Type B pancreatic cell (in vitro differentiated cells): ENCODE results near the gene GPRIN2. TPM values are rescaled to one million over a fixed set of nuclear protein-coding genes. Genes with fewer than 3 reads are reported as not detected.

Experiments used
- DNase-seq: peaks from one replicate; pipeline ENCODE4 v3.0.0; 2021; ENCODE audit warnings: mixed read lengths; ENCODE audit not compliant: unreplicated experiment; ENCODE audit errors: extremely low spot score
- H3K27ac Mint-ChIP-seq: 2 replicates; pipeline ENCODE4 v1.8.0; 2021; ENCODE audit warnings: mild to moderate bottlenecking, mixed read lengths
- H3K27me3 Mint-ChIP-seq: 2 replicates; pipeline ENCODE4 v1.8.0; 2021; ENCODE audit warnings: mixed read lengths
- H3K36me3 Mint-ChIP-seq: 2 replicates; pipeline ENCODE4 v1.8.0; 2021; ENCODE audit warnings: mixed read lengths
- H3K4me1 Mint-ChIP-seq: one replicate; pipeline ENCODE4 v1.8.0; 2021; ENCODE audit warnings: mixed read lengths; ENCODE audit not compliant: unreplicated experiment
- H3K4me3 Mint-ChIP-seq: 2 replicates; pipeline ENCODE4 v1.8.0; 2021; ENCODE audit warnings: mild to moderate bottlenecking, mixed read lengths
- H3K9me3 Mint-ChIP-seq: 2 replicates; pipeline ENCODE4 v1.8.0; 2021; ENCODE audit warnings: mixed read lengths
- total RNA-seq: library from RNA; stranded (reverse); gene quantifications from 2 replicates; pipeline ENCODE4 v1.2.1, GENCODE V29; 2021; ENCODE audit warnings: low replicate concordance
- TF ChIP-seq, protein P1 (sequence below): fragments of 200-600 bp; sonication (generic); conservative IDR thresholded peaks from 2 replicates; pipeline ENCODE4 v1.5.0; 2021; ENCODE audit warnings: antibody characterized with exemption, mild to moderate bottlenecking

GPRIN2 gene
- total RNA-seq, 1 donor from 2014 or later, result 7.0 TPM

DNA sequence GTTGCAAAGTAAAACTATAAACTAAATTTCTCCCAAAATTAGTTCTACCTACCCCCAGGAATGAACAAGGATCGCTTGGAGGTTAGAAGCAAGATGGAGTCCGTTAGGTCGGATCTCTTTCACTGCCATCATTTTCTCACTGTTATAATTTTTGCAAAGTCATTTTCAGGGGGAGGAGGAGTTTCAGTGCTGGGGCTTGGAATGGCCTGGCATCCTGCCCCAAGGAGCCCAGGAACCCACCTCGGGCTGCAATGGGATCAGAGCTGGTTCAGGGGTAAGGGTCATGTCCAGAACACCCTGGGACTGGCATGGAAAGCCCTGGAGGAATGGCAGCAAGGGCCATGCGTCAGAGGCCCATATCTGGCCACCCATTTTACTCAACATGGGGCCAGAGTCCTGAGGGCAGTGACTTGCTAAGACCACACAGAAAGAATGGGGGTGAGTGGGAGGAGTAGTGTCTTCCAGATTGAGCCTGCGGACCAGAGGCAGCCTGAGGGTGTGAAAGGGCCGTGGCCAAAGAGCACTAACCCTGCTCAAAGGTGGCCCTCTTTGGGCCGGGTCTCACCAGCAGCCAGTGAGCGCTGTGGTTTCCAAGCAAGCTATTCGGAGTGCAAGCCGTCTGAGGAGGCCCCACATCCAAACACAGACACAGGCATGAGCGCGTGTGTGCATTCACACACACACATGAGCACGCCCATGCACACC lies 31.8 kb downstream of the GPRIN2 start:
- H3K4me3 Mint-ChIP-seq, result no peak overlapping the region
- no peak overlapping the region for H3K27ac Mint-ChIP-seq
- DNase-seq, result no peak
- H3K36me3 Mint-ChIP-seq, result no peaks in the 10 kb centered on the region
- H3K27me3 Mint-ChIP-seq, result peaks cover 2% of the 10 kb centered on the region
- H3K4me1 Mint-ChIP-seq, result no peaks in the 10 kb centered on the region
- no peaks in the 10 kb centered on the region for H3K9me3 Mint-ChIP-seq
- TF ChIP-seq, protein P1, sequence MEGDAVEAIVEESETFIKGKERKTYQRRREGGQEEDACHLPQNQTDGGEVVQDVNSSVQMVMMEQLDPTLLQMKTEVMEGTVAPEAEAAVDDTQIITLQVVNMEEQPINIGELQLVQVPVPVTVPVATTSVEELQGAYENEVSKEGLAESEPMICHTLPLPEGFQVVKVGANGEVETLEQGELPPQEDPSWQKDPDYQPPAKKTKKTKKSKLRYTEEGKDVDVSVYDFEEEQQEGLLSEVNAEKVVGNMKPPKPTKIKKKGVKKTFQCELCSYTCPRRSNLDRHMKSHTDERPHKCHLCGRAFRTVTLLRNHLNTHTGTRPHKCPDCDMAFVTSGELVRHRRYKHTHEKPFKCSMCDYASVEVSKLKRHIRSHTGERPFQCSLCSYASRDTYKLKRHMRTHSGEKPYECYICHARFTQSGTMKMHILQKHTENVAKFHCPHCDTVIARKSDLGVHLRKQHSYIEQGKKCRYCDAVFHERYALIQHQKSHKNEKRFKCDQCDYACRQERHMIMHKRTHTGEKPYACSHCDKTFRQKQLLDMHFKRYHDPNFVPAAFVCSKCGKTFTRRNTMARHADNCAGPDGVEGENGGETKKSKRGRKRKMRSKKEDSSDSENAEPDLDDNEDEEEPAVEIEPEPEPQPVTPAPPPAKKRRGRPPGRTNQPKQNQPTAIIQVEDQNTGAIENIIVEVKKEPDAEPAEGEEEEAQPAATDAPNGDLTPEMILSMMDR, result no peak

DNA sequence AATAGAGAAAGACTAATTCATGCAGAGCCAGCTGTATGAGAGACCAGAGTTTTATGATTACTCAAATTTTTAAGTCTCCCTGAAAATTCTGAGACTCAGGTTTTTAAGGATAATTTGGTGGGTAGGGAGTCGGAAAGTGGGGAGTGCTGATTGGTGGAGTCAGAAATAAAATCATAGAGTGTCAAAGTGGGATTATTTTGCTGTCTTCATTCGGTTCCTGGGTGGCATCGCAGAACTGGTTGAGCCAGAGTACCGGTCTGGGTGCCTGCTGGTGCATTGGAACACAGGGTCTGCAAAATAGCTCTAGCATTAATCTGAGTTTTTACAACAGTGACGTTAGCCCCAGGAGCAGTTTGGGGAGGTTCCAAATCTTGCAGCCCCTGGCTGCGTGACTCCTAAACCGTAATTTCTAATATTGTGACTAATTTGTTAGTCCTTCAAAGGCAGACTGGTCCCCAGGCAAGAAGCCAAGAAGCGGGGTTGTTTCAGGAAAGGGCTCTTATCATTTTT lies 32.4 kb downstream of the GPRIN2 start:
- no peaks in the 10 kb centered on the region for H3K9me3 Mint-ChIP-seq
- DNase-seq, result no peak
- H3K4me1 Mint-ChIP-seq, result no peaks in the 10 kb centered on the region
- no peak overlapping the region for H3K4me3 Mint-ChIP-seq
- H3K36me3 Mint-ChIP-seq, result no peaks in the 10 kb centered on the region
- TF ChIP-seq, protein P1, result no peak
- no peak overlapping the region for H3K27ac Mint-ChIP-seq
- no peaks in the 10 kb centered on the region for H3K27me3 Mint-ChIP-seq

DNA sequence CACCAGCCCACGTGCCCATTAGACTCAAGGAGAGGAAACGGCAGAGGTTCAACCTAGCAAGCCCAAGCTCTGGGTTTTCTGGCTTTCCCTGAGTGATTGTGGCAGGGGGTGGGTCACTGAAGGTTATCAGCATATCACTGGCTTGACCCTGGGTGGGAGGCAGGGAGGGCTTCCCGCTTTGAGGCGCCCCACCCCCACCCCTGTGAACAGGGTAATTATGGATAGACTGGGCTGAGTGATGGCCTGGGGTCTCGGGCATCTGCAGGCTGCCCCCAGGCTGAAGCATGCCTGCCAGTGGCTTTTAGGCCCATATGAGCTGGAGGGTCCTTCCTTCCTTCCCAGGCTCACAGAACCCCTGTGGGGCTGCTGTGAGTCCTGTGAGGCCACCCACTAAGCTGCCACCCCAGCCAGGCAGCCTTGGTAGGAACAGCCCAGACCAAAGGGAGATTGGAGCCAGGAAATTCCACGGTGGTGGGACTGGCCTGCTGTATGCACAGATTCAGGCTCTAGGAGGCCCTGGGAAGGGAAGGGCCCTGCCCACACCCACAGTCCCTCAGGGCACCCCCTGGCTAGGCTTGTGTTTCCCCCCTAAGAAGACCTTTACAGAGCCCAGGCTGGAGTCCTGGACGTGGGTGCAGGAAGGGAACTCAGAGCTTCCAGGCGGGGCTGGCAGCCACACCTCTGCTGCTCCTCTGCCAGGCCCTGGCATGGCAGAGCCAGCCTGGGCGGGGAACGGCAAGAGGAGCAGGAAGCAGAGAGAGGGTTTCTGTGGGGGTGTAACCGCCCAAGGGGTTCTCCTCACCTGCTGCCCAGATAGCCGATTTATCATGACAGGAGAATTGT lies 33.1 kb downstream of the GPRIN2 start:
- Mint-ChIP-seq H3K36me3 (no peaks in the 10 kb centered on the region), H3K9me3 (no peaks in the 10 kb centered on the region), H3K27ac (no peak overlapping the region), H3K4me1 (no peaks in the 10 kb centered on the region), H3K4me3 (no peak overlapping the region), H3K27me3 (no peaks in the 10 kb centered on the region)
- no peak for DNase-seq
- TF ChIP-seq, protein P1, result no peak

DNA sequence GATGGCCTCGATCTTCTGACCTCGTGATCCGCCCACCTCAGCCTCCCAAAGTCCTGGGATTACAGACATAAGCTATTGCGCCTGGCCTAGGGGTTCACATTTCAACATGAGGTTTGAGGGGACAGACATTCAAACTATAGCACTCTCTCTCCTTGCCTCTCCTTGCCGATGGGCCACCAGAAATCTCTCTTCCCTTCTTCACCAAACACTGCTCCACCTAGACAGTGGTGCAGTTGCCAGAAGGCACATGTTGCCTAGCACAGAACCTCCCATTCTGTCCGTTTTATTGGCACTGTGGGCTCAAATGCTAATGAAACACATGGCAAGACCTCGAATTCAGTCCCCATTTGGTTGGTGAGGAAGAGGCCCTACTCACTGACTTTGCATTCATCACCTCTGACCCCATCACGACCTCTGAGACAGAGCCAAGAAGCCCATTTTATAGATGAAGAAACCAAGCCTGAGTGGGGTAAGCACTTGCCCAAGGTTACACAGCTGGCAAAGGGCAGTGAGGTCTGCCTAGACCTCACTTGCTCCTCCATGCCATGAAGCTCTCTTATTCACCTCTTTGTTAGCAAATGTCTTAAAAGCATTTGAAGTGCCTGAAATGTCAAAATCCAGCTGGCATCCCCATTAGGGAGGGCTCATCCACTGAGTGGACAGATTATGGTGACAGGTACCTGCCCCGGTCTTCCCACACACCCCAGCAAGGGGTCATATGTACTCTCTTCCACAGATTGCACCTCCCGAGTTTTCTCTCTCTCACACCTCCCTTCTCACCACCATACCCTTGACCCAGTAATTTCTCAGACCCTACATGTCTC lies 34.0 kb downstream of the GPRIN2 start:
- H3K27ac Mint-ChIP-seq, result no peak overlapping the region
- DNase-seq, result no peak
- H3K27me3 Mint-ChIP-seq, result no peaks in the 10 kb centered on the region
- no peaks in the 10 kb centered on the region for H3K36me3 Mint-ChIP-seq
- H3K9me3 Mint-ChIP-seq, result no peaks in the 10 kb centered on the region
- TF ChIP-seq, protein P1, result no peak
- H3K4me3 Mint-ChIP-seq, result no peak overlapping the region
- no peaks in the 10 kb centered on the region for H3K4me1 Mint-ChIP-seq

DNA sequence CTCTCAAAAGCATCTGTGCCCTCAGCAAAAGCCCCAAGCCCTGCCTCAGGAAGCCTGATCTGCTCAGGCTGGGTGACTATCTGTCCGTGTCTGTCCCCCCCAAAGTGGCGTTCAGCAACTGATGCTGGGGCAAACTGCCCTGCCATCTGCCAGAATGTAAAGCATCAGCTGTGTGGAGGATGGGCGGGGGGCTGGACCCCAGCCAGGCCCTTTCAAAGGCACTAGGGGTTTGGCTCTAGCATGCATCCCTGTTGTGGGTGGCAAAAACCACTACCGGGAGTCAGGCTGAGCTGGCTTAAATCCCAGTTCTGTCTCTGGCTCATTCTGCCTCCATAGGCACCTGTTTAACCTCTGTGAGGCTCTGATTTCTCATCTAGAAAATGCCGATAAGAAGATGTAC lies 35.5 kb downstream of the GPRIN2 start:
- no peaks in the 10 kb centered on the region for H3K27me3 Mint-ChIP-seq
- H3K9me3 Mint-ChIP-seq, result no peaks in the 10 kb centered on the region
- H3K4me1 Mint-ChIP-seq, result no peaks in the 10 kb centered on the region
- no peak for DNase-seq
- H3K36me3 Mint-ChIP-seq, result no peaks in the 10 kb centered on the region
- no peak overlapping the region for H3K4me3 Mint-ChIP-seq
- H3K27ac Mint-ChIP-seq, result no peak overlapping the region
- TF ChIP-seq, protein P1, result no peak
